Effector memory CD4-positive, alpha-beta T cell (primary cell): ENCODE results near the gene DDX5.

ENCODE experiments used
- DNase-seq, 3 donors: peaks; one replicate each; pipeline ENCODE4 v3.0.0-alpha.2; 2020
- H3K27ac ChIP-seq: 2 replicates; pipeline ENCODE4 v1.7.0; 2013; ENCODE audit warnings: mild to moderate bottlenecking, low read length, moderate library complexity; ENCODE audit not compliant: insufficient read depth, poor library complexity, severe bottlenecking
- H3K27me3 ChIP-seq: replicated peaks from 2 replicates; pipeline ENCODE4 v1.7.0; 2013; ENCODE audit warnings: mild to moderate bottlenecking, low read length; ENCODE audit not compliant: insufficient read depth, control insufficient read depth, poor library complexity, severe bottlenecking
- H3K36me3 ChIP-seq: 2 replicates; pipeline ENCODE4 v1.7.0; 2013; ENCODE audit warnings: mild to moderate bottlenecking, low read length, moderate library complexity; ENCODE audit not compliant: control insufficient read depth, insufficient read depth
- H3K4me1 ChIP-seq: 2 replicates; pipeline ENCODE4 v1.7.0; 2013; ENCODE audit warnings: low read length, mild to moderate bottlenecking; ENCODE audit not compliant: control insufficient read depth, insufficient read depth, poor library complexity, severe bottlenecking
- H3K4me3 ChIP-seq: 2 replicates; pipeline ENCODE4 v1.7.0; 2013; ENCODE audit warnings: low read length, low read depth, mild to moderate bottlenecking; ENCODE audit not compliant: insufficient read depth, poor library complexity, severe bottlenecking
- H3K9me3 ChIP-seq: 2 replicates; pipeline ENCODE4 v1.7.0; 2013; ENCODE audit warnings: mild to moderate bottlenecking, low read length, moderate library complexity; ENCODE audit not compliant: control insufficient read depth

DDX5 gene

GRCh38 chr17:64536913-64537312 lies 30.8 kb upstream of the DDX5 start:
- Histone ChIP-seq H3K9me3 (no peaks in the 10 kb centered on the region), H3K27ac (no peak overlapping the region), H3K4me1 (no peaks in the 10 kb centered on the region), H3K27me3 (no peaks in the 10 kb centered on the region), H3K4me3 (no peak overlapping the region), H3K36me3 (peaks cover 59% of the 10 kb centered on the region)
- DNase-seq = no peak

GRCh38 chr17:64535357-64535756 lies 29.3 kb upstream of the DDX5 start:
- DNase-seq = no peak
- Histone ChIP-seq H3K27ac (no peak overlapping the region), H3K4me3 (no peak overlapping the region), H3K9me3 (no peaks in the 10 kb centered on the region), H3K27me3 (no peaks in the 10 kb centered on the region), H3K36me3 (peaks cover 70% of the 10 kb centered on the region), H3K4me1 (no peaks in the 10 kb centered on the region)

GRCh38 chr17:64534187-64534586 lies 28.1 kb upstream of the DDX5 start:
- H3K4me1 ChIP-seq = no peaks in the 10 kb centered on the region
- no peak for DNase-seq
- H3K27me3 ChIP-seq = no peaks in the 10 kb centered on the region
- H3K9me3 ChIP-seq = no peaks in the 10 kb centered on the region
- peaks cover 77% of the 10 kb centered on the region for H3K36me3 ChIP-seq
- H3K4me3 ChIP-seq = no peak overlapping the region
- H3K27ac ChIP-seq = no peak overlapping the region

GRCh38 chr17:64533784-64534183 lies 27.7 kb upstream of the DDX5 start:
- Histone ChIP-seq H3K4me3 (no peak overlapping the region), H3K27me3 (no peaks in the 10 kb centered on the region), H3K36me3 (peaks cover 81% of the 10 kb centered on the region), H3K27ac (no peak overlapping the region), H3K9me3 (no peaks in the 10 kb centered on the region), H3K4me1 (no peaks in the 10 kb centered on the region)
- DNase-seq = no peak

GRCh38 chr17:64532409-64532808 lies 26.3 kb upstream of the DDX5 start:
- H3K27me3 ChIP-seq = no peaks in the 10 kb centered on the region
- H3K4me1 ChIP-seq = no peaks in the 10 kb centered on the region
- H3K36me3 ChIP-seq = peaks cover 83% of the 10 kb centered on the region
- no peak for DNase-seq
- no peaks in the 10 kb centered on the region for H3K9me3 ChIP-seq
- no peak overlapping the region for H3K4me3 ChIP-seq
- H3K27ac ChIP-seq = no peak overlapping the region

- H3K9me3 ChIP-seq = no peaks in the 10 kb centered on the region
- H3K4me1 ChIP-seq = no peaks in the 10 kb centered on the region
- H3K27ac ChIP-seq = no peak overlapping the region
- H3K4me3 ChIP-seq = no peak overlapping the region
- no peak for DNase-seq
- no peaks in the 10 kb centered on the region for H3K27me3 ChIP-seq
- H3K36me3 ChIP-seq = peaks cover 80% of the 10 kb centered on the region
Observed at GRCh38 chr17:64531955-64532371, 25.9 kb upstream of the DDX5 start.

- Histone ChIP-seq H3K4me1 (no peaks in the 10 kb centered on the region), H3K27me3 (no peaks in the 10 kb centered on the region), H3K4me3 (no peak overlapping the region), H3K9me3 (no peaks in the 10 kb centered on the region), H3K36me3 (peaks cover 85% of the 10 kb centered on the region), H3K27ac (no peak overlapping the region)
- no peak for DNase-seq
Observed at GRCh38 chr17:64529221-64529620, 23.1 kb upstream of the DDX5 start.

- DNase-seq = no peak
- Histone ChIP-seq H3K27me3 (no peaks in the 10 kb centered on the region), H3K4me3 (no peak overlapping the region), H3K9me3 (no peaks in the 10 kb centered on the region), H3K27ac (no peak overlapping the region), H3K36me3 (peaks cover 83% of the 10 kb centered on the region), H3K4me1 (no peaks in the 10 kb centered on the region)
Observed at GRCh38 chr17:64527914-64528313, 21.8 kb upstream of the DDX5 start.

- H3K4me3 ChIP-seq = no peak overlapping the region
- peaks cover 73% of the 10 kb centered on the region for H3K36me3 ChIP-seq
- H3K27me3 ChIP-seq = no peaks in the 10 kb centered on the region
- H3K27ac ChIP-seq = no peak overlapping the region
- no peaks in the 10 kb centered on the region for H3K9me3 ChIP-seq
- no peaks in the 10 kb centered on the region for H3K4me1 ChIP-seq
- DNase-seq = no peak
Observed at GRCh38 chr17:64520359-64520758, 14.3 kb upstream of the DDX5 start.

- no peak for DNase-seq
- Histone ChIP-seq H3K4me3 (no peak overlapping the region), H3K36me3 (peaks cover 73% of the 10 kb centered on the region), H3K27me3 (no peaks in the 10 kb centered on the region), H3K27ac (no peak overlapping the region), H3K9me3 (no peaks in the 10 kb centered on the region), H3K4me1 (no peaks in the 10 kb centered on the region)
Observed at GRCh38 chr17:64519601-64520000, 13.5 kb upstream of the DDX5 start.

- Histone ChIP-seq H3K27me3 (no peaks in the 10 kb centered on the region), H3K27ac (no peak overlapping the region), H3K9me3 (no peaks in the 10 kb centered on the region), H3K4me1 (no peaks in the 10 kb centered on the region), H3K36me3 (peaks cover 70% of the 10 kb centered on the region), H3K4me3 (no peak overlapping the region)
- no peak for DNase-seq
Observed at GRCh38 chr17:64515829-64516228, 9.7 kb upstream of the DDX5 start.
